Adipocyte (in vitro differentiated cells): Measurements from ENCODE around the gene SLC4A7.

Experiments
- DNase-seq: peaks from one replicate; pipeline ENCODE4 v3.0.0-alpha.2; 2015; ENCODE audit warnings: low read depth
- H3K27me3 ChIP-seq: replicated peaks from 2 replicates; pipeline ENCODE4 v1.7.0; 2013; ENCODE audit warnings: mild to moderate bottlenecking, low read length, moderate library complexity; ENCODE audit not compliant: control insufficient read depth, insufficient read depth
- H3K36me3 ChIP-seq: 2 replicates; pipeline ENCODE4 v1.7.0; 2013; ENCODE audit warnings: low read length, mild to moderate bottlenecking, moderate library complexity; ENCODE audit not compliant: control insufficient read depth, insufficient read depth, severe bottlenecking
- H3K4me1 ChIP-seq: 2 replicates; pipeline ENCODE4 v1.7.0; 2013; ENCODE audit warnings: mild to moderate bottlenecking, low read length, moderate library complexity; ENCODE audit not compliant: control insufficient read depth, insufficient read depth
- H3K4me3 ChIP-seq: 2 replicates; pipeline ENCODE4 v1.7.0; 2013; ENCODE audit warnings: mild to moderate bottlenecking, low read length, moderate library complexity
- H3K9ac ChIP-seq: 2 replicates; pipeline ENCODE4 v1.7.0; 2013; ENCODE audit warnings: mild to moderate bottlenecking, low read length, moderate library complexity
- H3K9me3 ChIP-seq: 2 replicates; pipeline ENCODE4 v1.7.0; 2013; ENCODE audit warnings: mild to moderate bottlenecking, low read length, moderate library complexity; ENCODE audit not compliant: control insufficient read depth

SLC4A7 gene

GRCh38 chr3:27380433-27381357 lies 103.5 kb downstream of the SLC4A7 start:
- Histone ChIP-seq H3K9me3 (no peaks in the 10 kb centered on the region), H3K4me3 (no peak overlapping the region), H3K36me3 (peaks cover 86% of the 10 kb centered on the region), H3K27me3 (no peaks in the 10 kb centered on the region), H3K4me1 (no peaks in the 10 kb centered on the region), H3K9ac (no peak overlapping the region)
- no peak for DNase-seq

GRCh38 chr3:27378331-27378730 lies 105.9 kb downstream of the SLC4A7 start:
- Histone ChIP-seq H3K4me1 (no peaks in the 10 kb centered on the region), H3K27me3 (no peaks in the 10 kb centered on the region), H3K36me3 (peaks cover 85% of the 10 kb centered on the region), H3K4me3 (no peak overlapping the region), H3K9me3 (no peaks in the 10 kb centered on the region), H3K9ac (no peak overlapping the region)
- DNase-seq, result no peak

- Histone ChIP-seq H3K36me3 (peaks cover 73% of the 10 kb centered on the region), H3K4me1 (no peaks in the 10 kb centered on the region), H3K27me3 (no peaks in the 10 kb centered on the region), H3K9me3 (no peaks in the 10 kb centered on the region), H3K9ac (no peak overlapping the region), H3K4me3 (no peak overlapping the region)
- no peak for DNase-seq
Measured at GRCh38 chr3:27376109-27376772, 107.9 kb downstream of the SLC4A7 start.

GRCh38 chr3:27368831-27369607 lies 115.2 kb downstream of the SLC4A7 start, which contains the start of gene NEK10:
NEK10 (minus strand) TSS chr3:27369383; CDS start chr3:27352882, 16,501 bp downstream.
- H3K4me3 ChIP-seq, result peak within 1 kb of the TSS; percentile 84
- peak within 1 kb of the TSS; percentile 57 for H3K9ac ChIP-seq
- DNase-seq, result no peak
- H3K4me1 ChIP-seq, result peaks cover 4% of the 10 kb centered on the region
- H3K27me3 ChIP-seq, result no peaks in the 10 kb centered on the region
- peaks cover 21% of the 10 kb centered on the region for H3K36me3 ChIP-seq
- H3K9me3 ChIP-seq, result no peaks in the 10 kb centered on the region

GRCh38 chr3:27366062-27366591 lies 118.1 kb downstream of the SLC4A7 start:
- Histone ChIP-seq H3K36me3 (peaks cover 4% of the 10 kb centered on the region), H3K9ac (no peak overlapping the region), H3K4me3 (no peak overlapping the region), H3K27me3 (no peaks in the 10 kb centered on the region), H3K9me3 (no peaks in the 10 kb centered on the region), H3K4me1 (peaks cover 4% of the 10 kb centered on the region)
- no peak for DNase-seq

- Histone ChIP-seq H3K4me1 (peaks cover 38% of the 10 kb centered on the region), H3K27me3 (no peaks in the 10 kb centered on the region), H3K4me3 (no peak overlapping the region), H3K9me3 (no peaks in the 10 kb centered on the region), H3K9ac (no peak overlapping the region), H3K36me3 (no peaks in the 10 kb centered on the region)
- DNase-seq, result peak; percentile 15
Measured at GRCh38 chr3:27360113-27361078, 123.8 kb downstream of the SLC4A7 start.

- no peak for DNase-seq
- no peak overlapping the region for H3K9ac ChIP-seq
- peaks cover 58% of the 10 kb centered on the region for H3K4me1 ChIP-seq
- no peaks in the 10 kb centered on the region for H3K27me3 ChIP-seq
- H3K9me3 ChIP-seq, result no peaks in the 10 kb centered on the region
- no peak overlapping the region for H3K4me3 ChIP-seq
- H3K36me3 ChIP-seq, result no peaks in the 10 kb centered on the region
Measured at GRCh38 chr3:27358372-27358771, 125.8 kb downstream of the SLC4A7 start.

- Histone ChIP-seq H3K9me3 (no peaks in the 10 kb centered on the region), H3K4me1 (peaks cover 63% of the 10 kb centered on the region), H3K9ac (peak overlapping the region; percentile 14), H3K4me3 (no peak overlapping the region), H3K36me3 (no peaks in the 10 kb centered on the region), H3K27me3 (no peaks in the 10 kb centered on the region)
- peak; percentile 52 for DNase-seq
Measured at GRCh38 chr3:27357665-27358258, 126.4 kb downstream of the SLC4A7 start.

- DNase-seq, result peak; percentile 53
- Histone ChIP-seq H3K9me3 (no peaks in the 10 kb centered on the region), H3K9ac (no peak overlapping the region), H3K4me1 (peaks cover 69% of the 10 kb centered on the region), H3K27me3 (no peaks in the 10 kb centered on the region), H3K36me3 (no peaks in the 10 kb centered on the region), H3K4me3 (no peak overlapping the region)
Measured at GRCh38 chr3:27356976-27357375, 127.2 kb downstream of the SLC4A7 start.
